Measurements from ENCODE around the gene NBPF3.
"Not testable (repeated sequence)": the region's sequence is repeated elsewhere in the genome, so short reads cannot be mapped to it uniquely, and the experiment has no call there.

NBPF3 gene

DNA sequence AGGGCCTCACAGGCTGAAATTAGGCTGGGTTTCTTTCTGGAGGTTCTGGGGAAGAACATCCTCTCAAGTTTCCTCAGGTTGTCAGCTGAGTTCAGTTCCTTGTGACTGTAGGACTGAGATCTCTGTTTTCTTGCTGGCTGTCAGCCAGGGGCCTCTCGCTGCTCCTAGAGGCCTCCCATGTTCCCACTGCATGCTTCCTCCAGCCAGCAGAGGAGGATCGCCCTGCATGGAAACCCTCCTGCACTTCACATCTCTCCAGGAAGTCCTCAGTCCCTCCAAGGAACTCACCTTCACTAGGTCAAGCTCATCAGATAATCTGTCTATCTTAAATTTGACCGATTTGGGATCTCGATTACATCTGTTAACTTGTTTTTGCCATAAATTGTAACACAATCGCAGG, 15.0 kb downstream of the NBPF3 start:
- not testable (repeated sequence) for H3K4me3 ChIP-seq (ENCODE audit: low read depth in 1 of 5, low read length in 5 of 5); H3K4me1 ChIP-seq (ENCODE audit: control insufficient read depth in 5 of 5, insufficient read depth in 5 of 5, low read length in 5 of 5); H3K9me3 ChIP-seq (ENCODE audit: control insufficient read depth in 5 of 5, low read length in 5 of 5); H3K9ac ChIP-seq (ENCODE audit: low read length in 5 of 5); H3K36me3 ChIP-seq (ENCODE audit: control insufficient read depth in 5 of 5, insufficient read depth in 5 of 5, low read length in 5 of 5); H3K27me3 ChIP-seq (ENCODE audit: control insufficient read depth in 5 of 5, insufficient read depth in 4 of 5, low read length in 5 of 5); H3K27ac ChIP-seq (ENCODE audit: low read depth, low read length)

DNA sequence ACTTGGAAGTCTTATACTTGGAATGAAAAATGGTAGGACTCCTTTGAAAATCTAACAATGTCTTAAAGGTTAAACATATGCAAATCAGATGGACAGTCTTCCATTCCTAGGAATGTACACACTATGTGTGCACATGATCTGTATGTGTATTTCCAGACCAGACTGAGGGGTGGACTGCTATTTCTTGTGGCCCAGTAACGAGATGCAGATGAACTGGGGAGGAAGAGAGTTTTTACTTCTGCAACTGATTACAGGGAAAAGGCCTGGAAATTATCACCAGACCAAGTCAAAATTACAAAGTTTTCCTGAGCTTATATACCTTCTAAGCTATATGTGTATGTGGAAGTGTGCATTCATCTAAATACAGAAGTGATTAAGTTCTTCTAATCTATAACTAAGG, 17.7 kb downstream of the NBPF3 start:
- Histone ChIP-seq H3K9ac (ENCODE audit: low read length in 5 of 5) (no peak overlapping the region), H3K4me1 (ENCODE audit: control insufficient read depth in 5 of 5, insufficient read depth in 5 of 5, low read length in 5 of 5) (peaks cover 0 to 9% (median 8%) of the 10 kb centered on the region in 5 donors), H3K9me3 (ENCODE audit: control insufficient read depth in 5 of 5, low read length in 5 of 5) (no peaks in the 10 kb centered on the region), H3K4me3 (ENCODE audit: low read depth in 1 of 5, low read length in 5 of 5) (no peak overlapping the region), H3K36me3 (ENCODE audit: control insufficient read depth in 5 of 5, insufficient read depth in 5 of 5, low read length in 5 of 5) (peaks cover 0 to 6% (median 0%) of the 10 kb centered on the region in 5 donors), H3K27me3 (ENCODE audit: control insufficient read depth in 5 of 5, insufficient read depth in 4 of 5, low read length in 5 of 5) (no peaks in the 10 kb centered on the region), H3K27ac (ENCODE audit: low read depth, low read length) (no peak overlapping the region)

DNA sequence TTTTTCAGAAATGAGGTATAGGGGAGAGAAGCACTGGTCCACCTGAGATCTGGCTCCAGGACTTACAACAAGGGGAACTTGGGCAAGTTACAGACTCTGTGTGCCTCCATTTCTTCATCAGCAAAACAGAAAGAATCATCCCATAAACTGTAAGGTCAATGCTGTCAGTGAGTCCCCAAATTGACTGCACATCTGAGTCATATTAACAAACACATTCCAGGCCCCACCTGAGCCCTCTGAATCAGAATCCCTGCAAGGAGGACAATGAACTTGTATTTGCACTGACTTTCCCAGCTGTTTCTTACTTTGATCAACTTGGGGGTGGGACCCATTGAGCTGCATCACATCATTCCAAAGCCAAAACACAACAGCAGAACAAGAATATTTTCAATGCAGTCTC, 25.2 kb downstream of the NBPF3 start:
- H3K27ac ChIP-seq (ENCODE audit: low read depth, low read length); H3K4me3 ChIP-seq (ENCODE audit: low read depth in 1 of 5, low read length in 5 of 5); H3K9me3 ChIP-seq (ENCODE audit: control insufficient read depth in 5 of 5, low read length in 5 of 5); H3K27me3 ChIP-seq (ENCODE audit: control insufficient read depth in 5 of 5, insufficient read depth in 4 of 5, low read length in 5 of 5); H3K9ac ChIP-seq (ENCODE audit: low read length in 5 of 5); H3K36me3 ChIP-seq (ENCODE audit: control insufficient read depth in 5 of 5, insufficient read depth in 5 of 5, low read length in 5 of 5); H3K4me1 ChIP-seq (ENCODE audit: control insufficient read depth in 5 of 5, insufficient read depth in 5 of 5, low read length in 5 of 5): not testable (repeated sequence)

GRCh38 chr1:21467946-21468345, 28.0 kb downstream of the NBPF3 start:
- Histone ChIP-seq H3K4me1 (ENCODE audit: control insufficient read depth in 5 of 5, insufficient read depth in 5 of 5, low read length in 5 of 5) (peaks cover 0 to 10% (median 5%) of the 10 kb centered on the region in 5 donors), H3K36me3 (ENCODE audit: control insufficient read depth in 5 of 5, insufficient read depth in 5 of 5, low read length in 5 of 5) (peaks cover 3 to 15% (median 3%) of the 10 kb centered on the region in 5 donors)
- not testable (repeated sequence) for H3K9ac ChIP-seq (ENCODE audit: low read length in 5 of 5); H3K27ac ChIP-seq (ENCODE audit: low read depth, low read length); H3K27me3 ChIP-seq (ENCODE audit: control insufficient read depth in 5 of 5, insufficient read depth in 4 of 5, low read length in 5 of 5); H3K4me3 ChIP-seq (ENCODE audit: low read depth in 1 of 5, low read length in 5 of 5); H3K9me3 ChIP-seq (ENCODE audit: control insufficient read depth in 5 of 5, low read length in 5 of 5)

- H3K36me3 ChIP-seq (ENCODE audit: control insufficient read depth in 5 of 5, insufficient read depth in 5 of 5, low read length in 5 of 5), result peaks cover 3 to 21% (median 3%) of the 10 kb centered on the region in 5 donors
- no peak overlapping the region for H3K4me3 ChIP-seq (ENCODE audit: low read depth in 1 of 5, low read length in 5 of 5)
- no peak overlapping the region for H3K27ac ChIP-seq (ENCODE audit: low read depth, low read length)
- no peaks in the 10 kb centered on the region for H3K27me3 ChIP-seq (ENCODE audit: control insufficient read depth in 5 of 5, insufficient read depth in 4 of 5, low read length in 5 of 5)
- H3K9ac ChIP-seq (ENCODE audit: low read length in 5 of 5), result no peak overlapping the region
- peaks cover 0 to 14% (median 8%) of the 10 kb centered on the region in 5 donors for H3K4me1 ChIP-seq (ENCODE audit: control insufficient read depth in 5 of 5, insufficient read depth in 5 of 5, low read length in 5 of 5)
- H3K9me3 ChIP-seq (ENCODE audit: control insufficient read depth in 5 of 5, low read length in 5 of 5), result no peaks in the 10 kb centered on the region
Observed at GRCh38 chr1:21468599-21468998, 28.7 kb downstream of the NBPF3 start.

- H3K27ac ChIP-seq (ENCODE audit: low read depth, low read length), result no peak overlapping the region
- no peaks in the 10 kb centered on the region for H3K9me3 ChIP-seq (ENCODE audit: control insufficient read depth in 5 of 5, low read length in 5 of 5)
- H3K27me3 ChIP-seq (ENCODE audit: control insufficient read depth in 5 of 5, insufficient read depth in 4 of 5, low read length in 5 of 5), result no peaks in the 10 kb centered on the region
- H3K9ac ChIP-seq (ENCODE audit: low read length in 5 of 5), result no peak overlapping the region
- H3K4me3 ChIP-seq (ENCODE audit: low read depth in 1 of 5, low read length in 5 of 5), result no peak overlapping the region
- peaks cover 0 to 14% (median 8%) of the 10 kb centered on the region in 5 donors for H3K4me1 ChIP-seq (ENCODE audit: control insufficient read depth in 5 of 5, insufficient read depth in 5 of 5, low read length in 5 of 5)
- peaks cover 3 to 27% (median 3%) of the 10 kb centered on the region in 5 donors for H3K36me3 ChIP-seq (ENCODE audit: control insufficient read depth in 5 of 5, insufficient read depth in 5 of 5, low read length in 5 of 5)
Observed at GRCh38 chr1:21469581-21469980, 29.6 kb downstream of the NBPF3 start.

DNA sequence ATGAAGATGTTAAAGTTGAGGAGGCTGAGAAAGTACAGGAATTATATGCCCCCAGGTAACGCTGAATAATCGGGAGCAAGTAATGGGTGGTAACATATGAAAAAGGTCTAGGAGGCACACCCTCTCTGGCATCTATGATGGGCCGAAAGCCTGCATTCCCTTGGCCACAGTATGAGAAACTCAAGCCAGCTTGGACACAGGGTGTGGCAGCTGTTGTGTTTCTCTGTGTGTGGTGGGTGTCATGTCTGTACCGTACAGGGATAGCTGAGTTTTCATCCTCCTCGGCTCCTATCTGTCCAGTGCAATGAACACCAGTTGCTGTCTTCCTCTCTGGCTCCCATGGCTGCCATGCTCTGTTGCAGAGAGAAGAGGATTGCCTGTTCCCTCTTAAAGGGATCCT, 32.9 kb downstream of the NBPF3 start:
- Histone ChIP-seq H3K4me3 (ENCODE audit: low read depth in 1 of 5, low read length in 5 of 5) (no peak overlapping the region), H3K27ac (ENCODE audit: low read depth, low read length) (no peak overlapping the region), H3K9me3 (ENCODE audit: control insufficient read depth in 5 of 5, low read length in 5 of 5) (no peaks in the 10 kb centered on the region), H3K4me1 (ENCODE audit: control insufficient read depth in 5 of 5, insufficient read depth in 5 of 5, low read length in 5 of 5) (peaks cover 0 to 14% (median 8%) of the 10 kb centered on the region in 5 donors), H3K27me3 (ENCODE audit: control insufficient read depth in 5 of 5, insufficient read depth in 4 of 5, low read length in 5 of 5) (no peaks in the 10 kb centered on the region), H3K9ac (ENCODE audit: low read length in 5 of 5) (no peak overlapping the region), H3K36me3 (ENCODE audit: control insufficient read depth in 5 of 5, insufficient read depth in 5 of 5, low read length in 5 of 5) (peaks cover 4 to 34% (median 8%) of the 10 kb centered on the region in 5 donors)

DNA sequence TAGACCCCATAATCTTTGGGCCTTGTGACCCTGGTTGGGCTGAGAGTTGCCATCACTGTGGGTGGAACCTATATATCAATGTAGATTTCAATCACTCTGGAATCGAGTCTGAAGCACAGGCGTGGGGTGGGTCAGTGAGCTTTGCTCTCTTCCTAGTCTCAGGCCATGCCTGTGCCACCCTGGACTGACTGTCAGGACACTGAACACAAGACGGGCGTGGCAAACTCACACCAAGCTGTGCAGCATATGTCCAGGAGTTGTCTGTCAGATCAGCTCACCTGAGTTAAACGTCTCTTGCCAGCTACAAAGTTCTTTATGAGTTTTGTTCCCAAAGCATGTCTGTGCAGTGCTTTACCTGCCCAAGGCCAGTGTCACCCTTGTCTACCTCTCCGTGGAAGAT, 38.4 kb downstream of the NBPF3 start:
- no peaks in the 10 kb centered on the region for H3K27me3 ChIP-seq (ENCODE audit: control insufficient read depth in 5 of 5, insufficient read depth in 4 of 5, low read length in 5 of 5)
- H3K4me1 ChIP-seq (ENCODE audit: control insufficient read depth in 5 of 5, insufficient read depth in 5 of 5, low read length in 5 of 5), result peaks cover 0 to under 1% (median 0%) of the 10 kb centered on the region in 5 donors
- H3K4me3 ChIP-seq (ENCODE audit: low read depth in 1 of 5, low read length in 5 of 5), result no peak overlapping the region
- no peak overlapping the region for H3K27ac ChIP-seq (ENCODE audit: low read depth, low read length)
- H3K36me3 ChIP-seq (ENCODE audit: control insufficient read depth in 5 of 5, insufficient read depth in 5 of 5, low read length in 5 of 5), result peaks cover 13 to 41% (median 22%) of the 10 kb centered on the region in 5 donors
- no peak overlapping the region for H3K9ac ChIP-seq (ENCODE audit: low read length in 5 of 5)
- no peaks in the 10 kb centered on the region for H3K9me3 ChIP-seq (ENCODE audit: control insufficient read depth in 5 of 5, low read length in 5 of 5)

- not testable (repeated sequence) for H3K4me1 ChIP-seq (ENCODE audit: control insufficient read depth in 5 of 5, insufficient read depth in 5 of 5, low read length in 5 of 5); H3K9me3 ChIP-seq (ENCODE audit: control insufficient read depth in 5 of 5, low read length in 5 of 5); H3K27ac ChIP-seq (ENCODE audit: low read depth, low read length); H3K27me3 ChIP-seq (ENCODE audit: control insufficient read depth in 5 of 5, insufficient read depth in 4 of 5, low read length in 5 of 5); H3K9ac ChIP-seq (ENCODE audit: low read length in 5 of 5); H3K4me3 ChIP-seq (ENCODE audit: low read depth in 1 of 5, low read length in 5 of 5)
- H3K36me3 ChIP-seq (ENCODE audit: control insufficient read depth in 5 of 5, insufficient read depth in 5 of 5, low read length in 5 of 5), result peaks cover 3 to 15% (median 8%) of the 10 kb centered on the region in 5 donors
Observed at GRCh38 chr1:21483881-21484280, 43.9 kb downstream of the NBPF3 start.

DNA sequence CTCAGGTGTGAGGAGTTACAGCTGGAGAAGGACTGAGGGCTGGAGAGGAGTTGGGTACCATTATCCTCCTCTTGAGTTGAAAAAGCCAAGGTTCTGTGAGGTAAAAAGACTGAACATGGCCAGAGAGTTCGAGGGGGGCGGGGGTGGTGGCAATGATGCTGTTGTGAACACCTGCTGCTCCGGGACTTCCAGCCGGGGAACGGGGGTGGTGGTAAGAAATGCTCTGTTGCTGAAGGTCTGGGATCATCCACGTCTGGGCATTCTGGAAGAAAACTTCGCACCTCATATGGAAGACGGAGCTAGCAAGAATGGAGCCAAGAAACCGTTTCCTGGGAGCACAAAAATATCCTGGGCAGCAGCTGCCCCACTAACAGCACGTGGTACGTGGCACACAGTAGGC, 49.2 kb downstream of the NBPF3 start:
- no peak overlapping the region for H3K9ac ChIP-seq (ENCODE audit: low read length in 5 of 5)
- H3K27me3 ChIP-seq (ENCODE audit: control insufficient read depth in 5 of 5, insufficient read depth in 4 of 5, low read length in 5 of 5), result peaks cover 0 to 12% (median 6%) of the 10 kb centered on the region in 5 donors
- no peak overlapping the region for H3K4me3 ChIP-seq (ENCODE audit: low read depth in 1 of 5, low read length in 5 of 5)
- no peak overlapping the region for H3K27ac ChIP-seq (ENCODE audit: low read depth, low read length)
- no peaks in the 10 kb centered on the region for H3K36me3 ChIP-seq (ENCODE audit: control insufficient read depth in 5 of 5, insufficient read depth in 5 of 5, low read length in 5 of 5)
- H3K9me3 ChIP-seq (ENCODE audit: control insufficient read depth in 5 of 5, low read length in 5 of 5), result peaks cover 0 to 4% (median 0%) of the 10 kb centered on the region in 5 donors
- H3K4me1 ChIP-seq (ENCODE audit: control insufficient read depth in 5 of 5, insufficient read depth in 5 of 5, low read length in 5 of 5), result peaks cover 0 to 16% (median 7%) of the 10 kb centered on the region in 5 donors
